ENCODE data around the gene CHST8. TPM values are rescaled to one million over a fixed set of nuclear protein-coding genes. Genes with fewer than 3 reads are reported as not detected.

CHST8 gene
- total RNA-seq, 1 donor from 2014 or later = 0.35 TPM

DNA sequence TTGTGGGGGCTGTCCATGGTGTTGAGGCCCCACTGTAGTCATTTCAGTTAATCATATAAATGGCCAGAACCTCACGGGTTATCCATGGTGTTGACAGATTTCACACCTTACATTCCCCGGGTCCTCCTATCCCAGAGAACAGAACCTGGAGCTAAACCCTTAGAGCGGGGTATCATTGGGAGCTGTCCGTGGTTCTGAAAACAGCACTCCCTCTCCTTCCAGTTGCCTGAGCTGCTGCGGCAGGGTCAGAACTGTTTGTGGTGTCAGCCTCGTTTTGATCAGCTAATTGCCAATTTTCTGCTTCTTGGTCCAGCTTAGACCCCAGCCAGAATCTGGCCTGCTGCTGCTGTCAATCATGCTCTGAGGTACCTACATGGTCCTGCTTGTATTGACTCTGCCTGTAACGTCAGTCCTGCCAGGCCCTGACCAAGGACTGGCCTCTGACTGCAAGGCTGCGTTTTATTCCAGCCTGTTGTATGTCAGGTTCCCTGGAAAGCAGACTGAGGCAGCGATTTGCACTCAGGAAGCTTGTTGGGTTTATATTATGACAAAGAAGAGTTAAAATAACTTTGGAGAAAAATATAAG is 119.2 kb downstream of the CHST8 start:
- no peak overlapping the region for H3K27ac Mint-ChIP-seq (ENCODE audit: unreplicated experiment)
- H3K27me3 Mint-ChIP-seq (ENCODE audit: low read depth) = peaks cover 13% of the 10 kb centered on the region
- H3K4me3 Mint-ChIP-seq (ENCODE audit: unreplicated experiment) = no peak overlapping the region
- no peaks in the 10 kb centered on the region for H3K36me3 Mint-ChIP-seq (ENCODE audit: low read depth)
- no peaks in the 10 kb centered on the region for H3K4me1 Mint-ChIP-seq (ENCODE audit: low read depth)
- no peaks in the 10 kb centered on the region for H3K9me3 Mint-ChIP-seq (ENCODE audit: low read depth)
- DNase-seq (ENCODE audit: low spot score) = no peak
- TF ChIP-seq, protein P1, sequence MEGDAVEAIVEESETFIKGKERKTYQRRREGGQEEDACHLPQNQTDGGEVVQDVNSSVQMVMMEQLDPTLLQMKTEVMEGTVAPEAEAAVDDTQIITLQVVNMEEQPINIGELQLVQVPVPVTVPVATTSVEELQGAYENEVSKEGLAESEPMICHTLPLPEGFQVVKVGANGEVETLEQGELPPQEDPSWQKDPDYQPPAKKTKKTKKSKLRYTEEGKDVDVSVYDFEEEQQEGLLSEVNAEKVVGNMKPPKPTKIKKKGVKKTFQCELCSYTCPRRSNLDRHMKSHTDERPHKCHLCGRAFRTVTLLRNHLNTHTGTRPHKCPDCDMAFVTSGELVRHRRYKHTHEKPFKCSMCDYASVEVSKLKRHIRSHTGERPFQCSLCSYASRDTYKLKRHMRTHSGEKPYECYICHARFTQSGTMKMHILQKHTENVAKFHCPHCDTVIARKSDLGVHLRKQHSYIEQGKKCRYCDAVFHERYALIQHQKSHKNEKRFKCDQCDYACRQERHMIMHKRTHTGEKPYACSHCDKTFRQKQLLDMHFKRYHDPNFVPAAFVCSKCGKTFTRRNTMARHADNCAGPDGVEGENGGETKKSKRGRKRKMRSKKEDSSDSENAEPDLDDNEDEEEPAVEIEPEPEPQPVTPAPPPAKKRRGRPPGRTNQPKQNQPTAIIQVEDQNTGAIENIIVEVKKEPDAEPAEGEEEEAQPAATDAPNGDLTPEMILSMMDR (IDR thresholded peaks at IDR 0.05) = no peak

DNA sequence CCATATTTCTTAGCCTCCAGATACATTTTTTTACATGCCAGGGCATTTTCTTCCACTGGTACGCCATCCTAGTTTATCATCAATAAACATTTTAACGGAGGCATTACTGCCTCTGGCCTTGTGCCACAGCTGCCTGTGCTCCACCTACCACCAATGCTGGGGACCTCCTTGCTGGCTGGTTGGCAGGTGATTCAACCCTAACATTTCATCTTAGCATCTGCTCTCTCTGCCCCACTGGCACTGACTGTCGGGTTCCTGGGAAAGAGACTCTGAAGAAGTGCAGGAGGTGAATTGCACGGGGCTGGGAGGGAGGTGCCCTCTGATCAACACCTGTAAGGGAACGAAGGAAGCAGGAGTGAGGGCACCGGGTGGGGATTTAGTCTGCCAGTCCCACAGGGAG is 123.5 kb downstream of the CHST8 start:
- Mint-ChIP-seq H3K27ac (ENCODE audit: unreplicated experiment) (no peak overlapping the region), H3K4me1 (ENCODE audit: low read depth) (no peaks in the 10 kb centered on the region), H3K27me3 (ENCODE audit: low read depth) (peaks cover 15% of the 10 kb centered on the region), H3K36me3 (ENCODE audit: low read depth) (peaks cover 1% of the 10 kb centered on the region), H3K4me3 (ENCODE audit: unreplicated experiment) (no peak overlapping the region), H3K9me3 (ENCODE audit: low read depth) (no peaks in the 10 kb centered on the region)
- DNase-seq (ENCODE audit: low spot score) = no peak
- TF ChIP-seq, protein P1 (IDR thresholded peaks at IDR 0.05) = no peak

DNA sequence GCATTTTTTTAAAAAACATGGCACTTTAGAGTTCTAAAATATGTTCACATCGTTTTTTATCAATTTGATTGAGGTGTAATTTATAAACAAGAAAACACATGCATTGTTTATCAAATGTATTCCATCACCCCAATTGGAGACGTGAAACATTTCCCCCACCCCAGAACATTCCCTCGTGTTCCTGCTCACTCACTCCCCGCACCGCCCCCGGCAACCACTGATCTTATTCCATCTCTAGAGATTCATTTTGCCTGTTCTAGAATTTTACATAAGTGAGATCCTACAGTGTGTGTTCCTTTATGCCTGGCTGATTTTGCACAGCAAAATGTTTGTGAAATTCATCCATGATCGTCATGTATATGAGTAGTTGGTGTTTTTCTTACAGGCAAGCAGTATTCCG is 124.4 kb downstream of the CHST8 start:
- no peak for DNase-seq (ENCODE audit: low spot score)
- Mint-ChIP-seq H3K27ac (ENCODE audit: unreplicated experiment) (no peak overlapping the region), H3K36me3 (ENCODE audit: low read depth) (peaks cover 1% of the 10 kb centered on the region), H3K4me1 (ENCODE audit: low read depth) (no peaks in the 10 kb centered on the region), H3K27me3 (ENCODE audit: low read depth) (peaks cover 11% of the 10 kb centered on the region), H3K4me3 (ENCODE audit: unreplicated experiment) (no peak overlapping the region), H3K9me3 (ENCODE audit: low read depth) (no peaks in the 10 kb centered on the region)
- TF ChIP-seq, protein P1 (IDR thresholded peaks at IDR 0.05) = no peak

DNA sequence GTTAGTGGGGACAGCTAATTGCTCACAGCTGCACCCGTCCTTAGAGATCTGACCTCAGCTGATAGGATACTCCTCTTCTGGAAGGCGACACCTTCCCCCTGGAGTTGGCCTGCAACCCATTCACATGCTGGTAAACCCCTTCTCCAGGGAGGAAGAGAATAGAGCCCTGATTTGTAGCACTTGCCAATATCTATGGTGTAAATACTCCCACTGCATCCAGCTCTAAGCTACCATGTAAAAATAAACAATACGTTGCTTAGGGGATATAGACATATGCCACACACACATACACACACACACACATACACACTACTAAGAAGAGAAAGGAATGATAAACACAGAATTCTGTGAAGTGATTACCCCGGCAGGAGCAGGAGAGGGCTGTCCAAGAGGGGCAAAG is 125.5 kb downstream of the CHST8 start:
- TF ChIP-seq, protein P1 (IDR thresholded peaks at IDR 0.05) = no peak
- Mint-ChIP-seq H3K36me3 (ENCODE audit: low read depth) (peaks cover 1% of the 10 kb centered on the region), H3K9me3 (ENCODE audit: low read depth) (no peaks in the 10 kb centered on the region), H3K27me3 (ENCODE audit: low read depth) (peaks cover 14% of the 10 kb centered on the region), H3K4me3 (ENCODE audit: unreplicated experiment) (no peak overlapping the region), H3K4me1 (ENCODE audit: low read depth) (no peaks in the 10 kb centered on the region), H3K27ac (ENCODE audit: unreplicated experiment) (no peak overlapping the region)
- DNase-seq (ENCODE audit: low spot score) = no peak

DNA sequence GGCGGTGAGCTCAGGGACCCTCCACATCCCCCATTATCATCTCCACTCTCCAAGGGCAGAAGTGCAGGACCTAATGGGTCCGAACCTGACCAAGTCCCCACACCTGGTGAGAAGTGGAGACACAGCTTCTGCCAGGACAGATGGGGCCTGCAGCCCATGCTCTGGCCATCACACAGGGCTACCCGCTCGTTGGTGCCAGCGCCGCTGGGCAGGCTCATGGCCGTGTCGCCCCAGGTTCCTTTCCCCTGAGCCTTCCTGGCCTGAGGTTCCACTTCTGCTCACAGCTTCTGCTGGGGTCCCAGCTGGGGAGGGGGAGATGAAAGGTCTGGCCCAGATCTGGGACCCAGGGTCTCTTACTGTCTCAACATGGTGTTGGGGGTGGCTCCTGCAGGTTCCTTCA is 126.5 kb downstream of the CHST8 start:
- Mint-ChIP-seq H3K9me3 (ENCODE audit: low read depth) (no peaks in the 10 kb centered on the region), H3K4me3 (ENCODE audit: unreplicated experiment) (no peak overlapping the region), H3K27ac (ENCODE audit: unreplicated experiment) (no peak overlapping the region), H3K4me1 (ENCODE audit: low read depth) (no peaks in the 10 kb centered on the region), H3K27me3 (ENCODE audit: low read depth) (peaks cover 17% of the 10 kb centered on the region), H3K36me3 (ENCODE audit: low read depth) (peaks cover 1% of the 10 kb centered on the region)
- TF ChIP-seq, protein P1 (IDR thresholded peaks at IDR 0.05) = no peak
- DNase-seq (ENCODE audit: low spot score) = no peak
